ENCODE results near the gene ADAM10.
"Not testable (repeated sequence)": the region's sequence is repeated elsewhere in the genome, so short reads cannot be mapped to it uniquely, and the experiment has no call there.

The ADAM10 gene

GRCh38 chr15:58604455-58604923 is 145.0 kb downstream of the ADAM10 start:
- Histone ChIP-seq H3K9me3 (ENCODE audit: insufficient read depth, low read depth, low read length) (no peaks in the 10 kb centered on the region), H2BK120ac (ENCODE audit: insufficient read depth, low read length, poor library complexity) (no peak overlapping the region), H3K23ac (ENCODE audit: low read length) (no peak overlapping the region), H4K91ac (ENCODE audit: low read depth, low read length) (no peak overlapping the region), H3K27me3 (ENCODE audit: insufficient read depth, low read length) (no peaks in the 10 kb centered on the region), H4K12ac (ENCODE audit: low read depth, low read length) (no peak overlapping the region), H3K18ac (ENCODE audit: low read length) (no peak overlapping the region), H3K27ac (ENCODE audit: low read depth, low read length) (no peak overlapping the region), H2AFZ (ENCODE audit: insufficient read depth, low read length, poor library complexity) (no peak overlapping the region), H3K4ac (ENCODE audit: low read depth, low read length) (no peak overlapping the region), H2BK5ac (ENCODE audit: low read depth, low read length, poor library complexity) (no peak overlapping the region), H2AK5ac (ENCODE audit: low read length) (no peak overlapping the region), H3K4me2 (ENCODE audit: low read length) (no peak overlapping the region), H3K14ac (ENCODE audit: low read length) (no peak overlapping the region), H4K8ac (ENCODE audit: low read depth, low read length) (no peak overlapping the region), H3K9ac (ENCODE audit: low read length) (no peak overlapping the region), H2BK12ac (ENCODE audit: low read length) (no peak overlapping the region), H3K4me3 (ENCODE audit: low read depth, low read length) (no peak overlapping the region), H3K36me3 (ENCODE audit: control insufficient read depth in 1 of 2, insufficient read depth in 2 of 2, low read length in 2 of 2) (peaks cover 7 to 8% of the 10 kb centered on the region in 2 experiments), H3K79me1 (ENCODE audit: low read length) (no peaks in the 10 kb centered on the region), H3K79me2 (ENCODE audit: control insufficient read depth, insufficient read depth, low read length, poor library complexity) (no peaks in the 10 kb centered on the region), H3K4me1 (ENCODE audit: control insufficient read depth in 1 of 2, insufficient read depth in 2 of 2, low read length in 2 of 2) (peaks cover 0 to 2% of the 10 kb centered on the region in 2 experiments)
- no CpG with 5 or more reads among the region's 4 CpGs for WGBS (ENCODE audit: extremely low coverage, insufficient coverage, insufficient read length)
- DNase-seq: peak; percentile 21 to 63

- not testable (repeated sequence) for H3K4me2 ChIP-seq (ENCODE audit: low read length); H3K23ac ChIP-seq (ENCODE audit: low read length); H4K91ac ChIP-seq (ENCODE audit: low read depth, low read length); H3K4me1 ChIP-seq (ENCODE audit: control insufficient read depth in 1 of 2, insufficient read depth in 2 of 2, low read length in 2 of 2); H3K14ac ChIP-seq (ENCODE audit: low read length); H3K4ac ChIP-seq (ENCODE audit: low read depth, low read length); H3K9ac ChIP-seq (ENCODE audit: low read length); DNase-seq; H3K79me1 ChIP-seq (ENCODE audit: low read length); H2BK5ac ChIP-seq (ENCODE audit: low read depth, low read length, poor library complexity); H3K27me3 ChIP-seq (ENCODE audit: insufficient read depth, low read length); H2BK12ac ChIP-seq (ENCODE audit: low read length); H3K79me2 ChIP-seq (ENCODE audit: control insufficient read depth, insufficient read depth, low read length, poor library complexity); H3K9me3 ChIP-seq (ENCODE audit: insufficient read depth, low read depth, low read length); H3K4me3 ChIP-seq (ENCODE audit: low read depth, low read length); H4K12ac ChIP-seq (ENCODE audit: low read depth, low read length); H2AFZ ChIP-seq (ENCODE audit: insufficient read depth, low read length, poor library complexity); H3K27ac ChIP-seq (ENCODE audit: low read depth, low read length); H3K36me3 ChIP-seq (ENCODE audit: control insufficient read depth in 1 of 2, insufficient read depth in 2 of 2, low read length in 2 of 2); H2BK120ac ChIP-seq (ENCODE audit: insufficient read depth, low read length, poor library complexity); H4K8ac ChIP-seq (ENCODE audit: low read depth, low read length); H3K18ac ChIP-seq (ENCODE audit: low read length); H2AK5ac ChIP-seq (ENCODE audit: low read length)
- no CpG with 5 or more reads among the region's 8 CpGs for WGBS (ENCODE audit: extremely low coverage, insufficient coverage, insufficient read length)
Observed at GRCh38 chr15:58603927-58604326, 145.6 kb downstream of the ADAM10 start.

DNA sequence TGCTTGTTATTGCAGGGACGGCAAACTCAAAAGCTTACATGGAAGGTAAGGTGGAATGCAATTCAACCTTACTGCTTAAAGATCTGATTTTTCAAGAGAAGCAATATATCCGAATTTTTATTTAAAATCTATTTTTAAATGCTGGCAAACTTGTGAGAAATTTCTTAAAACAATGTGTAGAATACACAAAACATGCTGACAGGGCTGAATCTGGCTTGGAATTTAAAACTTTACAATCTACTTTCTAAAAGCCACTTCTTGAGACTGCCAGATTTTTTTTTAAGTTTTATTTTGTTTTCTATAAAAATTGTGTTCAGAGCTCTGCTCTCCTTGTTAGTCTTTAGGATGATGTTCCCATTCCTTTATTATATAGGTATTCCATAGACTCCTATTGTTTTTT is 146.7 kb downstream of the ADAM10 start:
- no peak for DNase-seq
- Histone ChIP-seq H3K18ac (ENCODE audit: low read length) (no peak overlapping the region), H4K91ac (ENCODE audit: low read depth, low read length) (no peak overlapping the region), H2BK120ac (ENCODE audit: insufficient read depth, low read length, poor library complexity) (no peak overlapping the region), H2AK5ac (ENCODE audit: low read length) (no peak overlapping the region), H3K27ac (ENCODE audit: low read depth, low read length) (no peak overlapping the region), H3K14ac (ENCODE audit: low read length) (no peak overlapping the region), H3K27me3 (ENCODE audit: insufficient read depth, low read length) (no peaks in the 10 kb centered on the region), H3K36me3 (ENCODE audit: control insufficient read depth in 1 of 2, insufficient read depth in 2 of 2, low read length in 2 of 2) (peaks cover 7 to 8% of the 10 kb centered on the region in 2 experiments), H2BK5ac (ENCODE audit: low read depth, low read length, poor library complexity) (no peak overlapping the region), H3K4me3 (ENCODE audit: low read depth, low read length) (no peak overlapping the region), H3K9ac (ENCODE audit: low read length) (no peak overlapping the region), H3K79me2 (ENCODE audit: control insufficient read depth, insufficient read depth, low read length, poor library complexity) (no peaks in the 10 kb centered on the region), H2BK12ac (ENCODE audit: low read length) (no peak overlapping the region), H4K12ac (ENCODE audit: low read depth, low read length) (no peak overlapping the region), H3K9me3 (ENCODE audit: insufficient read depth, low read depth, low read length) (no peaks in the 10 kb centered on the region), H3K4ac (ENCODE audit: low read depth, low read length) (no peak overlapping the region), H4K8ac (ENCODE audit: low read depth, low read length) (no peak overlapping the region), H3K4me1 (ENCODE audit: control insufficient read depth in 1 of 2, insufficient read depth in 2 of 2, low read length in 2 of 2) (peaks cover 0 to 2% of the 10 kb centered on the region in 2 experiments), H3K23ac (ENCODE audit: low read length) (no peak overlapping the region), H3K4me2 (ENCODE audit: low read length) (no peak overlapping the region), H2AFZ (ENCODE audit: insufficient read depth, low read length, poor library complexity) (no peak overlapping the region), H3K79me1 (ENCODE audit: low read length) (no peaks in the 10 kb centered on the region)
- no CpG with 5 or more reads among the region's 2 CpGs for WGBS (ENCODE audit: extremely low coverage, insufficient coverage, insufficient read length)

GRCh38 chr15:58598829-58599210 is 150.7 kb downstream of the ADAM10 start:
- H4K12ac ChIP-seq (ENCODE audit: low read depth, low read length): no peak overlapping the region
- no peak overlapping the region for H4K8ac ChIP-seq (ENCODE audit: low read depth, low read length)
- no peak overlapping the region for H3K27ac ChIP-seq (ENCODE audit: low read depth, low read length)
- no peak overlapping the region for H2AK5ac ChIP-seq (ENCODE audit: low read length)
- H3K36me3 ChIP-seq (ENCODE audit: control insufficient read depth in 1 of 2, insufficient read depth in 2 of 2, low read length in 2 of 2): peaks cover 5 to 7% of the 10 kb centered on the region in 2 experiments
- no peak overlapping the region for H3K18ac ChIP-seq (ENCODE audit: low read length)
- no peak overlapping the region for H4K91ac ChIP-seq (ENCODE audit: low read depth, low read length)
- WGBS (ENCODE audit: extremely low coverage, insufficient coverage, insufficient read length): no CpG with 5 or more reads among the region's 4 CpGs
- no peak overlapping the region for H2BK5ac ChIP-seq (ENCODE audit: low read depth, low read length, poor library complexity)
- no peak overlapping the region for H3K4ac ChIP-seq (ENCODE audit: low read depth, low read length)
- H3K9ac ChIP-seq (ENCODE audit: low read length): no peak overlapping the region
- no peak overlapping the region for H2BK12ac ChIP-seq (ENCODE audit: low read length)
- no peak overlapping the region for H3K23ac ChIP-seq (ENCODE audit: low read length)
- H3K4me2 ChIP-seq (ENCODE audit: low read length): no peak overlapping the region
- H3K14ac ChIP-seq (ENCODE audit: low read length): no peak overlapping the region
- no peaks in the 10 kb centered on the region for H3K79me1 ChIP-seq (ENCODE audit: low read length)
- no peaks in the 10 kb centered on the region for H3K79me2 ChIP-seq (ENCODE audit: control insufficient read depth, insufficient read depth, low read length, poor library complexity)
- H3K4me1 ChIP-seq (ENCODE audit: control insufficient read depth in 1 of 2, insufficient read depth in 2 of 2, low read length in 2 of 2): no peaks in the 10 kb centered on the region
- H2BK120ac ChIP-seq (ENCODE audit: insufficient read depth, low read length, poor library complexity): no peak overlapping the region
- H2AFZ ChIP-seq (ENCODE audit: insufficient read depth, low read length, poor library complexity): no peak overlapping the region
- H3K9me3 ChIP-seq (ENCODE audit: insufficient read depth, low read depth, low read length): no peaks in the 10 kb centered on the region
- no peak overlapping the region for H3K4me3 ChIP-seq (ENCODE audit: low read depth, low read length)
- H3K27me3 ChIP-seq (ENCODE audit: insufficient read depth, low read length): no peaks in the 10 kb centered on the region
- no peak for DNase-seq

Data from trophoblast cell (in vitro differentiated cells and primary cell).